ENCODE results near the gene NKAIN4.

Gene NKAIN4

GRCh38 chr20:63268671-63269439 lies 14.6 kb upstream of the NKAIN4 start:
- H3K79me2 ChIP-seq (ENCODE audit: low read length) = peaks cover 11% of the 10 kb centered on the region
- peaks cover 55% of the 10 kb centered on the region for H3K27me3 ChIP-seq (replicated peaks; ENCODE audit: insufficient read depth, low read length)
- H3K4me1 ChIP-seq (ENCODE audit: low read length) = 0 out of 2 replicates have a peak, but pooled peaks cover 4% of the 10 kb centered on the region
- H3F3A ChIP-seq (ENCODE audit: insufficient read depth, low read length) = no peaks in the 10 kb centered on the region
- TF ChIP-seq, protein P1, sequence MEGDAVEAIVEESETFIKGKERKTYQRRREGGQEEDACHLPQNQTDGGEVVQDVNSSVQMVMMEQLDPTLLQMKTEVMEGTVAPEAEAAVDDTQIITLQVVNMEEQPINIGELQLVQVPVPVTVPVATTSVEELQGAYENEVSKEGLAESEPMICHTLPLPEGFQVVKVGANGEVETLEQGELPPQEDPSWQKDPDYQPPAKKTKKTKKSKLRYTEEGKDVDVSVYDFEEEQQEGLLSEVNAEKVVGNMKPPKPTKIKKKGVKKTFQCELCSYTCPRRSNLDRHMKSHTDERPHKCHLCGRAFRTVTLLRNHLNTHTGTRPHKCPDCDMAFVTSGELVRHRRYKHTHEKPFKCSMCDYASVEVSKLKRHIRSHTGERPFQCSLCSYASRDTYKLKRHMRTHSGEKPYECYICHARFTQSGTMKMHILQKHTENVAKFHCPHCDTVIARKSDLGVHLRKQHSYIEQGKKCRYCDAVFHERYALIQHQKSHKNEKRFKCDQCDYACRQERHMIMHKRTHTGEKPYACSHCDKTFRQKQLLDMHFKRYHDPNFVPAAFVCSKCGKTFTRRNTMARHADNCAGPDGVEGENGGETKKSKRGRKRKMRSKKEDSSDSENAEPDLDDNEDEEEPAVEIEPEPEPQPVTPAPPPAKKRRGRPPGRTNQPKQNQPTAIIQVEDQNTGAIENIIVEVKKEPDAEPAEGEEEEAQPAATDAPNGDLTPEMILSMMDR (IDR thresholded peaks at IDR 0.05; ENCODE audit: low read length) = no peak
- no peak for TF ChIP-seq EZH2 (optimal IDR thresholded peaks at IDR 0.05; ENCODE audit: low read depth, low read length)
- TF ChIP-seq EZH2phosphoT487 (IDR thresholded peaks at IDR 0.05; ENCODE audit: low read length) = no peak
- no peak for DNase-seq
- no peak overlapping the region for H3K27ac ChIP-seq (ENCODE audit: low read length)
- no peaks in the 10 kb centered on the region for H3K9me2 ChIP-seq (replicated peaks; ENCODE audit: insufficient read depth, low read length)
- H3K4me3 ChIP-seq (ENCODE audit: low read length) = no peak overlapping the region
- no peaks in the 10 kb centered on the region for H3K36me3 ChIP-seq (replicated peaks; ENCODE audit: insufficient read depth, low read length)
- no peaks in the 10 kb centered on the region for H3K9me3 ChIP-seq (replicated peaks; ENCODE audit: insufficient read depth, low read length)
- no peak overlapping the region for H3K4me2 ChIP-seq (ENCODE audit: low read depth, low read length)
- no peak overlapping the region for H2AFZ ChIP-seq (ENCODE audit: low read length)
- H3K9ac ChIP-seq (ENCODE audit: low read length) = no peak overlapping the region
- H4K20me1 ChIP-seq (ENCODE audit: insufficient read depth, low read length) = no peaks in the 10 kb centered on the region

DNA sequence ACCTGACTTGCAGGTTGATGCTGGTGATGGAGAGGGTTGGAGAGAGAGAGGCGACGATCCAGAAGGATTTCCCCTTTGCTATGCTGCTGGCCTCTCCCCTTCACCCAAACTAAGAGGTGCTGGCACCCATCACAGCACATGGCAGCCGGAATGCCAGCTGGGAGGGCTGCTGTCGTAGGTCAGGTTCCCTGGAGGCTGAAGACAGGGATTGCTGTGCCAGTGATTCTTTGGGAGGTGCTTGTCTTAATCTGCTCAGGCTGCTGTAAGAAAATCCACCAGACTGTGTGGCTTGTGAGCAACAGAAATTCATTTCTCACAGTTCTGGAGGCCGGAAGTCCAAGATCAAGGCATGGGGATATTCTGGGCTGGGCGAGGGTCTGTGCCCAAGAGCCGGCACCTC lies 14.0 kb upstream of the NKAIN4 start:
- no peak for DNase-seq
- Histone ChIP-seq H3F3A (ENCODE audit: insufficient read depth, low read length) (no peaks in the 10 kb centered on the region), H3K9ac (ENCODE audit: low read length) (no peak overlapping the region), H3K4me1 (ENCODE audit: low read length) (no peaks in the 10 kb centered on the region), H3K9me3 (replicated peaks; ENCODE audit: insufficient read depth, low read length) (no peaks in the 10 kb centered on the region), H3K4me3 (ENCODE audit: low read length) (no peak overlapping the region), H3K27me3 (replicated peaks; ENCODE audit: insufficient read depth, low read length) (peaks cover 61% of the 10 kb centered on the region), H3K4me2 (ENCODE audit: low read depth, low read length) (no peak overlapping the region), H3K27ac (ENCODE audit: low read length) (no peak overlapping the region), H3K79me2 (ENCODE audit: low read length) (peaks cover 5% of the 10 kb centered on the region), H2AFZ (ENCODE audit: low read length) (no peak overlapping the region), H3K9me2 (replicated peaks; ENCODE audit: insufficient read depth, low read length) (no peaks in the 10 kb centered on the region), H4K20me1 (ENCODE audit: insufficient read depth, low read length) (no peaks in the 10 kb centered on the region), H3K36me3 (replicated peaks; ENCODE audit: insufficient read depth, low read length) (no peaks in the 10 kb centered on the region)
- TF ChIP-seq EZH2phosphoT487 (IDR thresholded peaks at IDR 0.05; ENCODE audit: low read length) (no peak), EZH2 (optimal IDR thresholded peaks at IDR 0.05; ENCODE audit: low read depth, low read length) (no peak)
- TF ChIP-seq, protein P1 (IDR thresholded peaks at IDR 0.05; ENCODE audit: low read length) = no peak

GRCh38 chr20:63267691-63268090 lies 13.4 kb upstream of the NKAIN4 start:
- TF ChIP-seq EZH2phosphoT487 (IDR thresholded peaks at IDR 0.05; ENCODE audit: low read length) (no peak), EZH2 (optimal IDR thresholded peaks at IDR 0.05; ENCODE audit: low read depth, low read length) (no peak)
- TF ChIP-seq, protein P1 (IDR thresholded peaks at IDR 0.05; ENCODE audit: low read length) = no peak
- H3K79me2 ChIP-seq (ENCODE audit: low read length) = no peaks in the 10 kb centered on the region
- H3K27me3 ChIP-seq (replicated peaks; ENCODE audit: insufficient read depth, low read length) = peaks cover 67% of the 10 kb centered on the region
- no peaks in the 10 kb centered on the region for H3K9me2 ChIP-seq (replicated peaks; ENCODE audit: insufficient read depth, low read length)
- no peaks in the 10 kb centered on the region for H4K20me1 ChIP-seq (ENCODE audit: insufficient read depth, low read length)
- no peaks in the 10 kb centered on the region for H3K36me3 ChIP-seq (replicated peaks; ENCODE audit: insufficient read depth, low read length)
- H3K9me3 ChIP-seq (replicated peaks; ENCODE audit: insufficient read depth, low read length) = no peaks in the 10 kb centered on the region
- no peak overlapping the region for H3K9ac ChIP-seq (ENCODE audit: low read length)
- H3K27ac ChIP-seq (ENCODE audit: low read length) = no peak overlapping the region
- no peak overlapping the region for H2AFZ ChIP-seq (ENCODE audit: low read length)
- no peak overlapping the region for H3K4me3 ChIP-seq (ENCODE audit: low read length)
- no peaks in the 10 kb centered on the region for H3F3A ChIP-seq (ENCODE audit: insufficient read depth, low read length)
- no peak for DNase-seq
- no peaks in the 10 kb centered on the region for H3K4me1 ChIP-seq (ENCODE audit: low read length)
- no peak overlapping the region for H3K4me2 ChIP-seq (ENCODE audit: low read depth, low read length)
